Measurements from ENCODE around the gene HAP1. TPM values are rescaled to one million over a fixed set of nuclear protein-coding genes. Genes with fewer than 3 reads are reported as not detected.

The HAP1 gene
- total RNA-seq, 4 donors from 2014 or later: 0.34 to 0.94 (median 0.53) TPM

- TF ChIP-seq POLR2A (IDR thresholded peaks at IDR 0.05) (no peak), CTCF (IDR thresholded peaks at IDR 0.05) (no peak)
- DNase-seq: no peak
- WGBS, 2 donors: 75 to 87% methylated on average over 4 to 5 of the region's 5 CpGs
- no peaks in the 10 kb centered on the region for H3K36me3 ChIP-seq
- no peaks in the 10 kb centered on the region for H3K27me3 ChIP-seq
- no peak overlapping the region for H3K27ac ChIP-seq
- peaks cover 0 to 26% (median 8%) of the 10 kb centered on the region in 3 donors for H3K4me1 ChIP-seq
- no peaks in the 10 kb centered on the region for H3K9me3 ChIP-seq
- H3K4me3 ChIP-seq: no peak overlapping the region
- intact Hi-C loops (cut with DNase I): no loop called here
Measured at GRCh38 chr17:41682631-41683030, 51.8 kb downstream of the HAP1 start.

DNA sequence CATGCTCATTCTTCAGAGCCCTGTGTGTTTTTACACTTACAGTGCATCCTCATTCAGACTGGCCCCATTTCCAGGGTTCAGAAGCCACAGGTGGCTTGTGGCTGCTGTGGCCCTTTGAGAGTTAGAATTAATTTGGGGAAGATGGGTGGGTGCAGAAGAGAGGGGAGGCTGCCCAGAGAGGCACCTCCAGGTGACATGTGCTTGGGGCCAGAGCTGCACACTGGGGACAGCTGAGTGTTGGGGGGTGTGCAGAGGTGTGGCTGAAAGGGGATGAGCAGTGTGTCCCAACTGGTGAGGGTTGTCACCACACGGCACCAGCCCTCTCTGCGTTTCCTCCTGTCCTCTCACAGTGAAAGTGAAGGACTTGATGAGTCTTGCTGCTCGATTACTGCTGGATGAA, 52.7 kb downstream of the HAP1 start:
- H3K4me1 ChIP-seq: peaks cover 0 to 29% (median 11%) of the 10 kb centered on the region in 3 donors
- 83% methylated on average over 3 of the region's 3 CpGs for WGBS, 2 donors
- H3K27me3 ChIP-seq: no peaks in the 10 kb centered on the region
- H3K27ac ChIP-seq: no peak overlapping the region
- TF ChIP-seq CTCF (IDR thresholded peaks at IDR 0.05) (no peak), POLR2A (IDR thresholded peaks at IDR 0.05) (no peak)
- H3K4me3 ChIP-seq: no peak overlapping the region
- no peak for DNase-seq
- H3K36me3 ChIP-seq: no peaks in the 10 kb centered on the region
- intact Hi-C loops (cut with DNase I): no loop called here
- H3K9me3 ChIP-seq: no peaks in the 10 kb centered on the region

GRCh38 chr17:41680426-41681040, 53.9 kb downstream of the HAP1 start:
- H3K4me1 ChIP-seq: peaks cover 0 to 39% (median 16%) of the 10 kb centered on the region in 3 donors
- H3K27ac ChIP-seq: no peak overlapping the region
- no peak overlapping the region for H3K4me3 ChIP-seq
- DNase-seq: no peak
- no peaks in the 10 kb centered on the region for H3K9me3 ChIP-seq
- TF ChIP-seq CTCF (IDR thresholded peaks at IDR 0.05) (no peak), POLR2A (IDR thresholded peaks at IDR 0.05) (no peak)
- H3K36me3 ChIP-seq: no peaks in the 10 kb centered on the region
- 87 to 88% methylated on average over 10 of the region's 10 CpGs for WGBS, 2 donors
- intact Hi-C loops (cut with DNase I): no loop called here
- no peaks in the 10 kb centered on the region for H3K27me3 ChIP-seq

- Histone ChIP-seq H3K27me3 (no peaks in the 10 kb centered on the region), H3K4me3 (no peak overlapping the region), H3K4me1 (peaks cover 0 to 39% (median 16%) of the 10 kb centered on the region in 3 donors), H3K36me3 (no peaks in the 10 kb centered on the region), H3K9me3 (no peaks in the 10 kb centered on the region), H3K27ac (peak overlapping the region; percentile 73 to 93 (median 82))
- no peak for TF ChIP-seq CTCF (IDR thresholded peaks at IDR 0.05)
- no peak for TF ChIP-seq POLR2A (IDR thresholded peaks at IDR 0.05)
- DNase-seq: no peak
- WGBS, 2 donors: 66 to 70% methylated on average over 3 to 5 of the region's 5 CpGs
- intact Hi-C loops (cut with DNase I): no loop called here
Measured at GRCh38 chr17:41679740-41680425, 54.6 kb downstream of the HAP1 start.

GRCh38 chr17:41678907-41679739, 55.3 kb downstream of the HAP1 start:
- DNase-seq: no peak
- Histone ChIP-seq H3K4me3 (peak overlapping the region; percentile 3 to 60 (median 26)), H3K27me3 (no peaks in the 10 kb centered on the region), H3K27ac (peak overlapping the region; percentile 73 to 93 (median 82)), H3K4me1 (peaks cover 0 to 39% (median 16%) of the 10 kb centered on the region in 3 donors), H3K9me3 (no peaks in the 10 kb centered on the region), H3K36me3 (no peaks in the 10 kb centered on the region)
- 12 to 16% methylated on average over 6 of the region's 6 CpGs for WGBS, 2 donors
- intact Hi-C loops (cut with DNase I): no loop called here
- TF ChIP-seq CTCF (IDR thresholded peaks at IDR 0.05): peak in 2 of 6 experiments; percentile 13 to 24
- no peak for TF ChIP-seq POLR2A (IDR thresholded peaks at IDR 0.05)

Measured in esophagus squamous epithelium (tissue), 5 donors.